Esophagus mucosa (tissue), 1 donor: ENCODE data around the gene MTHFR. TPM values are rescaled to one million over a fixed set of nuclear protein-coding genes. Genes with fewer than 3 reads are reported as not detected.
A peak's percentile ranks its signal among the peaks of the same experiment; 100 is the strongest.
"Not testable (repeated sequence)": the region's sequence is repeated elsewhere in the genome, so short reads cannot be mapped to it uniquely, and the experiment has no call there.

Source experiments
- ATAC-seq: fragments of 200-7000 bp; cut with Tn5 transposase; one replicate; pipeline ENCODE4 v1.9.1; 2020
- total RNA-seq: library from RNA; stranded (reverse); gene quantifications from one replicate; pipeline ENCODE4 v1.2.4, GENCODE V29; 2023
- donor health status: DM: yes; HTN: yes; CAD: no.

MTHFR gene
- total RNA-seq, 1 donor from 2014 or later, result 21.3 TPM

DNA sequence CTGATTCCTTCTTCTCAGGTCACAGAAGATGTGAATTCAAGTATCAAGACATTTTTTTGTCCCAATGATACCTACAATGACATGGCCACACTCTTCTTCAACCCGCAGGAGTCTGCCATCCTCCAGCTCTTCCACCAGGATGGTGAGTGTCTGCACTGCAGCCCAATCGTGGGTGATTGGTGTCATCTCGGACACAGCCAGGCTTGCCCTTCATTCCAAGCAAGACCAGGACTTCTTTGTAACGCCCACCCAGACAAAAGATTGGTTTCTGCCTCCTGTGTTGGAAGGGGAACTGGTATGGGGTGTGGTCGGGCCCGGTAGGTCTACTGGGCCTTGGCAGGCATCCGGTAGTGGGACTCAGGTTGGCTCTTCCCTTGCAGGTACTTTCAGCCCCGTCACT lies 27.7 kb upstream of the MTHFR start:
- ATAC-seq, result no peak

DNA sequence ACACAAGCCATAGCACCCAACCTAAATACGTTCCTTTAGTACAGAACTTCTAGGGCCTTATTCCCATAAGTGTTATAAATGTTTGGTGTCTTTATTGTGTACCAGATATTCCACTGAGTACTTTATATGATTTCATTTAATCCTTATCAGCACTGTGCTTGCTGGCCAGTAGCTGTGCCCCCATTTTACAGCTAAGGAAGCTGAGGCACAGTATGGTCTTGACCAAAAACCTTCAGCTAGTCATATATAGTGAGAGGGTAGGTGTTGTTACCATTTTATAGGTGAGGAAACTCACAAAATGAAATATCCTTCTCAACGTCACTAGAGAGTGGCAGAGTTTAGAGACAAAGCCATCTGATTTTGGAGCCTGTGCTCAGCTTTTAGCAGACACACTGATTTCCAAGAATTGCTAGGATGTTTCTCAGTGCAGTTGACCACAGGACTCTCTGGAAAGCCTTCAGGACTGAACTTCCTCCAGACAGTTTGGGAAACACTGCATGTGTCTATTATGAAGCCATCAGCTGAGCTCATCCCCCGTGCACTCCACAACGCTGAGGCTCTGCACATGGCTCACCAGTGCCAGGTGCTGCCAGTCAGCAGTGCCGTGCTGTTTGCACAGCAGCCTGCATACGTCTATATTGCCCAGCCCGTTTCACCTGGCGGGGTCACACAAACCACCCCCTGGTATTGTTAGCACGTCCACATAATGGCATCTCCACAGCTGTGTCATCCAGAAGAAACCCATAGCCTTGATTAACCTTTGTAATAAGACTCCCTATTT lies 26.4 kb upstream of the MTHFR start:
- ATAC-seq, result no peak

DNA sequence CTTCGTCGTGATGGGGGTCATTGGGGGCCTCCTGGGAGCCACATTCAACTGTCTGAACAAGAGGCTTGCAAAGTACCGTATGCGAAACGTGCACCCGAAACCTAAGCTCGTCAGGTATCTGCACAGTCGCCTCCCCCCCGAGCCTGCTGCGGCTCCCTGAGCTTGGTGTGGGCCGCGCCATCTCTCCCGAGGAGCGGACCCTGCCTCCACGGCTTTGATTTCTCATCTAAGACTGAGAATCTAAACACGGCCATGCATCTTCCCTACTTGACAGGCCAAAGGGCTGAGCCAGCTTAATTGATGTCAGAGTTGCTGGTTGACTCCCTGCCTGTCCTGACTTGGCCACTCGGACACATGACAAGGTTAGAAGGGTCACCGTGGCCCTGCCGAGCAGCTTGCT lies 22.7 kb upstream of the MTHFR start:
- ATAC-seq, result no peak

DNA sequence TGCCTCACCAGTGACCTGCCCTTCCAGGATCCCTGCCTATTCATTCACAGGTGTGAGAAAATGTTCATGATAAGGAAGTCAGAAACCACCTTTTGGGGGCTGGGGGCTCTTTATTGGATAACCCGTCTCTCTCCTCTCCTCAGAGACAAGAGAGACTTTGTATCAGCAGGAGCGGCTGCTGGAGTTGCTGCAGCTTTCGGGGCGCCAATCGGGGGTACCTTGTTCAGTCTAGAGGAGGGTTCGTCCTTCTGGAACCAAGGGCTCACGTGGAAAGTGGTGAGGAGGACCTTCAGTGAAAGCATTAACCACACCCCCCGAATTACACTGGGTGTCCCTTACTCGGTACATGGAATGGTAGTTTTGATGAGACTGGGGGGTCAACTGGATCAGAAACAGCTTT lies 21.2 kb upstream of the MTHFR start:
- ATAC-seq, result no peak

DNA sequence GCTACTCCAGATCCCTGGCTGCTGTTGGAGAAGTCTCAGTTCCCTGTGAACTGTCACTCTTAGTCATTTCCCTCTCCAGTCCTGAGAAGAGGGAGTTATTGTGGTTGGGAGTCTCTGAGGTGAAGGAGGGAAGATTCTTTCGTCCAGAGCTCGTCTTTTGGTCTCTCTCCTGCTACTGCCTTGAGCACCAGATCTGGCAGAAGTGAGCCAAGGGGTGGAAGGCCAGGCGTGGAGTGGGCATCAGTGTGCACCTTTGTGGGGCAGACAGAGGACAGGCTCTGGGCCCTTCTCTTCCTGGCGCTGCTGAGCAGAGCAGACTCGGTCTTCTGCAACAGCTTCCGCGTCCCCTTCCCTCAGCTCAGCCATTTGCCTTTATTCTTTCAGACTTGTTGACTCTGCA lies 19.4 kb upstream of the MTHFR start:
- no peak for ATAC-seq

DNA sequence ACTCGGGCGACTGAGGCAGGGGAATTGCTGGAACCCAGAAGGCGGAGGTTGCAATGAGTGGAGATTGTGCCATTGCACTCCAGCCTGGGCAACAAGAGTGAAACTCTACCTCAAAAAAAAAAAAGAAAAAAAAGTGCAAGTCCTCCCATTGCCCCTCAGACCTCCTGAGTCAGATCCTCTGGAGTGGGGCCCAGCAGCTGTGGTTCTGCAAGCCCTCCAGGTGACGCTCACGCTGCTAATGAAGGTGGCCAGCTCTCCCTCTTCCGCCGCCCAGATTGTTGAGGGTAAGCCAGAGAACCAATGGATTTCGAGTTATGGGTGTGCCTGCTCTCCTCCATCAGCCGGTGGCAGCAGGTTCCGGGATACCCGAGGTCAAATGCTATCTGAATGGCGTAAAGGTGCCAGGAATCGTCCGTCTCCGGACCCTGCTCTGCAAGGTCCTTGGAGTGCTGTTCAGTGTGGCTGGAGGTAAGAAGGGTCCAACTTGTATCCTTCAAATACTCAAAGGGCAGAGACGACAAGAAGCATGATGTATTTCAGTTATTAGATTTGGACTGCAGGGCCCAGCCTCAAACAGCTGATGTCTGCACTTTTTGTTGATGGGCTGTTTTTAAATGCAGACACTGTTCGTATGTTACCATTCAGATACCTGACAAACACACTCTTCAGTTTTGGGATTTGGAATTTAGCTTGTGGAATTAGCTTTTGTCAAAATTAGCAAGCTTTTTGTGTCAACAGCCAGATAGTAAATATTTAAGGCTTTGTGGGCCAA lies 17.8 kb upstream of the MTHFR start:
- no peak for ATAC-seq

DNA sequence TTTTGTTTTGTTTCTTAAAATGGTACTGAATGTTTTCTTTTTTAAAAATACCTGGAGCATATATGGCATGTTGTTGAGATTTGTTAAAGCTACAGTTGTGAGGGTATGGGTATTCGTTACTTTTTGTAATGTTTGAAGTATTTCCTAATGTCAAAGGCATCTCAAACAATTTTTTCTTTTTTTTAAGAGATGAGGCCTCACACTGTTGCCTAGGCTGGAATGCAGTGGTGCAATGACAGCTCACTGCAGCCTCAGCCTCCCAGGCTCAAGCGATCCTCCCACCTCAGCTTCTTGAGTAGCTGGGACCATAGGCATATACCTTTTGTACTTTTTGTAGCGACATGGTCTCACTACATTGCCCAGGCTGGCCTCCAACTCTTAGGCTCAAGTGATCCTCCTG lies 16.3 kb upstream of the MTHFR start:
- ATAC-seq, result no peak

DNA sequence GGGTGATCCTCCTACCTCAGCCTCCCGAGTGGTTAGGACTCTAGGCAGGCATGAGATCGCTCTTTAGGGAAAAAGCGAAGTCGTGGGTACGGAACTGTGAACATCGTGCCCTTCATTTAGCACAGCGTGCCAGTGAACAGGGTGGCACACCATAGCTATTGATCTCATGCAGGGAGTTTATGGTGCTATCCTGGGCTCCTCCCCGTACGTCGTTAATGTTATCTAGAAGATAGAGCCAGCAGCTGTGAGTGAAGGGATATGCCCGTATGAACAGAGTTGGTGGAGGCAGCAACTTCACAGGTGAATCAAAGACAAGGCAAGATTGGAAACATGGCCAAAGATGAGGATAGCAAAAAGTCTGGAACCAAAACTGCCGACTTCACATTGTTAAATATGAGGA lies 11.4 kb upstream of the MTHFR start:
- ATAC-seq, result no peak

DNA sequence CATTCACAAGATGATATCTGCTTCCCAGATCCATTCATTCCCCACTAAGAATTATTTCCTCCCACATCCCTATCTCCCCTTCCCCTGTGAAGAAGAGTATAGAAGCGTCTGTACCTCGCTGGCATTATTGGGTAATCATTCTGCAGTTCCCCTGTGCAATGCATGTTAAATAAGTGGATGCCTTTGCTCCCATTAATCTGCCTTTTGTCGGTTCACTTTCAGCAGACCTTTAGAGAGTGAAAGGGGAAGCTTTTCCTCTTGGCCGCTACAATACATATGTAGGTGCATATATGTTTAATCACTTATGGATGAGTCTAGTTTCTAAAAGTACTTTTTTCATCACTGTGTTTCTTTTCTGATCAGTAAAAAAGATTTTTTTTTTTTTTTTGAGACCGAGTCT lies 7.3 kb upstream of the MTHFR start:
- no peak for ATAC-seq

DNA sequence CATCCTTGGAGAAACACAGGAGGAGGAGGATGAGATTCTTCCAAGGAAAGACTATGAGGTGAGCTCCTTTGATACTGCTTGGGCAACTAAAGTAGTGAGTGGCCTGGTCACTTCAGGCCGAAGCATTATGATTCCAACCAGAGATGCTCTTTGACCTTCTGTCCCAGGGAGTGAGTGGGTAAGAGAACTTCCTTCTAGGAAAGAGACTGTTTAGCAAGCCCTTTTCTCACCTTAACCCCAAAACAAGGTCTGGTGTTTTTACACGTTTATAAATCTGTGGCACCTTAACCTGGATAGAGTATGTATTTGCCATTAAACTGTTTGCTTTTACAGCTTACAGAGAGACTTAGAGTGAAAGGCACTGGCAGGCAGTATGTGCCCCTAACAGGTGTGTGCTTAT lies 1.4 kb upstream of the MTHFR start:
- ATAC-seq, result no peak

DNA sequence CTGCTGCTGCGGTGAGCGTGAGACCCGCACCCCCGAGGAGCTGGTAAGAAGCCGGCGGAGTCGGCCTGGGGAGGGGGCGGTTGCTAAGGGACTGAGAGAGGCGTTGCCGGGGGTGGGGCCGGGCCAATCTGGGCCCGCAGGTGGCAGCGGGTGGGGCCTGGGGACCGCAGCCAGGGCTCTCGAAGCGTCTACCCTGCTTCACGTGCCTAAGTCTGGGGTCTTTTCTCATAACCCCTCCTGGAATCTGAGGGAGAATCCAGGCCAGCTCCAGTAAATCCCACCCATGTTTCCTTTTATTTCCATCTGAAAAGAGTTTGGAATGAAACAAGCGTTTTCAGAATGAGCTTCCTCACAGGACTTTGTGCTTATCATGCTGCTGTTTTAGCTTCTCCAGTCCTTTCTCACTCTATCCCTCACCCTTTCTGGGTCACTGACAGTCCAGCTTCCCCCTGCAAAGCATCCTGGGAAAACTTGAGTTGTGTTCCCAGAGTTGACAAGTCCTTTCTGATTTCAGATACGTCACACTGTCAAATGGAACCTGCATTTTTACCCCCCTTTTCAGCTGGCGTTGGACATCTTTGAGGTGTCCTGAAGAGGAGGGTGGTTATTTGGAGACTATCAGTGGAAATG lies 658 bp upstream of the MTHFR start:
- peak; percentile 53 for ATAC-seq

DNA sequence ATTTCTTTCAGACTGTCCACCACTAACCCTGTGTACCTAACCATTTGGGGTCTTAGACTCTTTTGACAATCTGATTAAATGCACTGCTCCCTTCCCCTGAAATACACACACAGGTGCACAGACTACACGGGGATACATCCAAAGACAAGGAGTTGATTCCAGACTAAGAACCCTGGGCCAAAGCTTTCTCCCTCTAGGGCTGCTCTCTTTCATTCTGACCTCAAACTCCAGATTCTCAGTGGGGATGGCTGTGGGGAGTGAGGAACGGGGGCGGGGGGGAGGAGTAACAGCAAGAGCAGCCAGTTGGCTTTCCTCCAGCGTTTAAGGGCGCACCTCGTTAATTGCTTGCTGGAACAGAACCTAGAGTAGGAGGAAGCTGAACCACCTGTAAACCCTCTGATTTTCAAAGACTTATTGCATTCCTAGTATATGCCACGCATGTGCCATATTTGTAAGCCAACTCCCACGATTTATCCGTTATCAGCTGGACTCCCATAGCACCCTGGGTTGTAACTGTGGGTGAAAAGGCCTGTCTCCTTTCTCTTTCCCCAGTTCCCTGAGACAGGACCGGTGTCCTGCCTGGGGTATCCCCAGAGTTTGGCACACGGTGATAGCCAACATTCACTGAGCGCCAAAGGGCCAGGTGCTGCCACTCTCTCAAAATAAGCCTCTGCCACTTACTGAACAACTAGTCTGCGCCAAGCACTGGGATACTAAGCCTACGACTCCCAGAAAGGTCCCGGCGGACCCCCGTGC lies 920 bp downstream of the MTHFR start:
- ATAC-seq, result peak; percentile 8

DNA sequence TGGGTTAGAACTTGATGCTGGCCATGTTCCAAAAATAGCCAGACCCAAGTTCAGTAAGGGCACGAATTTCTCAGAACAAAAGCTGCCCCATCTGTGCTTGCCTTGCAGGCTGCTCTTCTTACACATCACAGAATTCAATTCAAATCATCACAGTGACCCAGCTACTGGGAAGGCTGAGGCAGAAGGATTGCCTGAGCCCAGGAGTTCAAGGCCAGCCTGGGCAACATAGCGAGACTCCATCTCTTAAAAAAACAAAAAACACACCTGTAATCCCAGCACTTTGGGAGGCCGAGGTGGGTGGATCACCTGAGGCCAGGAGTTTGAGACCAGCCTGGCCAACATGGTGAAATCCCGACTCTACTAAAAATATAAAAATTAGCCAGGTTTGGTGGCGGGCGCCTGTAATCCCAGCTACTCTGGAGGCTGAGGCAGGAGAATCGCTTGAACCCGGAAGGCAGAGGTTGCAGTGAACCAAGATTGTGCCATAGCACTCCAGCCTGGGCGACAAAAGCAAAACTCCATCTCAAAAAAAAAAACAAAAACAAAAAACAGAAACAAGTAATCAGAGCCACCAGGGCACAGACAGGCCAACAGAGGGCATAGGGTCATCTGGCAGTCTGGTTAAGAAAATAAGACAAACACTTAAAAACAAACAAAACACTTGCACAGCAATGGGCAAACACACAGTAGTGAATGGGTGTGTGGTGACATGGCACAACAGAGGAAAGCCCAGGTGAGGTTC lies 1.7 kb downstream of the MTHFR start:
- ATAC-seq, result not testable (repeated sequence)

DNA sequence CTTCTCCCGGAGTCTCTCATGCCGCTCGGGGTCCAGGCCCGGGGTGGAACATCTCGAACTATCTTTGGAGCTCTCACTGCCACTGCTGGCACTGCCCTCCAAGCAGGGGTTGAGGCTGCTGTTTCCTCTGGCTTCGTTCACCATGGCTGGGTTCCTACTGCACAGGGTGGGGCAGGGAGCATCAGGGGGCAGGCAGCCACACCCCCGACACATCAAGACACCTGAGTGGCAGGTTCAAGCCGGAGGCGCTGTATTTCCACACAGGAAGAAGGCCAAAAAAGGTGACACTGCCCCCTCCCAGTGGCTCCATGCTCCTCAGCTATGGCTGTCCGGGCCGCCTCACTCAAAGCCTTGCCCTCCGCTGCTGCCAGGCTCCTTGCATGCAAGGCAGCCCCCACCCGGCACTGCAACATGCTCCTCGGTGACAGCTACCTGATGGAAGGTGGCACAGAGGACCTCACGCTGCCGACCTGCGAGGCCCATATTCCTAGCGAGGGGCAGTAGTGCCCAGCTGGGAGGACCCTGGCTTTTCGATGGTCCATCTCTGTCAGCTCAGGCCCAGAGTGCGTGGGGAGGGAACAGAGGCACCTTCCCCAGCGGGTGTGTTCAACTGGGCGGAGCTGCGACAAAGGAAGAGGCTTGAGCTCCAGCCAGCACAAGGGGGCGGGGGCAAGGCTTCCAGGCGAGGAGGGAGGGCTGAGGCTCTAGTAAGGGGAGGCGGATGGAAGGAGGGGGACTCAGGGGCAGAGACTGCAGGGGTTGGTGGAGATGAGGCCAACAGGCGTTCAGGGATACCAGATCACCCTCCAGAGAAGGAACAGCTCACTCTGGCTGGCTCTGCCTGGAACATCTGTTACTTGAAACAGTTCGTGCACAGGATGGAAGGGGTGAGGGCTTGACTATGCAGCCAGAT lies 2.5 kb downstream of the MTHFR start:
- ATAC-seq, result peak; percentile 14

DNA sequence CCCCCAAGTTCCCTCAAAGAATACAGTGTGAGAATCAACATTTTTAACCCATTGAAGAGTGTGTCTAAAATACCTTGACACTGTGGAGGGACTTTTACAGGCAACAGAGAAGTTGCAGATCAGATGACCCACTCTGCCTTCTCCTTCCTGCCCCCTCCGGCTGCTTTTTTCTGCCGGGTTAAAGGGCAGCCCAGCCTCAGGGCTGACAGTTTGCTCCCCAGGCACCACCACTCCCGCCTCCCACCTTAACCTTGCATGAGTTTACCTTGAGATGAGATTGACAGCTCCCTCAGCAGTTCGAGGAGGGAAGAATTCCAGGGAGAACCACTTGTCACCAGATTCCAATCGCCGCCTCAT lies 3.2 kb downstream of the MTHFR start:
- no peak for ATAC-seq

DNA sequence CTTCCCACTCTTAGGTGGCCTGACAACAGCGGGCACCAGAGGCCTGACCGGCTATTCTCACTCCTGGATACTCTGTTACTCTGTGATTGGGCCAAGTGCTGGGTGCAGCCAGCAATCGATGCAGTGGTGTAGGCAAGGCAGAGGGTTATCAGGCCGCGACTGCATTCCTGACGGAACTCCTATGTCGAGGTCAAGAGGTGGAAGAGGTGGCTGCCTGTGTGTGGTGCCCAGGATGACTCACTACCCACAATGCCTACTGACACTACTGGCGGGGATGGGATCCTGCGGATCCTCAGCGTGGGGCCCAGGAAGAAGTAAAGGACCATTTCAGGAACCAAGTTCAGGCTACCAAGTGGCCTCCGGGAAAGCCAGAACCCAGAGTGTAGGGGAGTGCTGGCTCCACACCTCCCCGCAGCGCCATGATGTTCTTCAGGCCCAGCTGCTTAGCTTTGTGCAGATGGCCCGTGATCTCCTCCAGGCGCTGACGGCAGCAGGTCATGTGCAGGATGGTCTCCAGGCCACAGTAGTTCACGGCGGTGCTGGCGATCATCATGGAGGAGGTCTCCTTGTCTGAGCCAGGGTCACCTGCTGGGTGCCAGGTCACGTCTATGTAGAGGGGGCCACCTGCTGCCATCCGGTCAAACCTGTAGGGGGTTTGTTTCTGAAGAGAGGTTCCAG lies 4.9 kb downstream of the MTHFR start:
- ATAC-seq, result no peak

DNA sequence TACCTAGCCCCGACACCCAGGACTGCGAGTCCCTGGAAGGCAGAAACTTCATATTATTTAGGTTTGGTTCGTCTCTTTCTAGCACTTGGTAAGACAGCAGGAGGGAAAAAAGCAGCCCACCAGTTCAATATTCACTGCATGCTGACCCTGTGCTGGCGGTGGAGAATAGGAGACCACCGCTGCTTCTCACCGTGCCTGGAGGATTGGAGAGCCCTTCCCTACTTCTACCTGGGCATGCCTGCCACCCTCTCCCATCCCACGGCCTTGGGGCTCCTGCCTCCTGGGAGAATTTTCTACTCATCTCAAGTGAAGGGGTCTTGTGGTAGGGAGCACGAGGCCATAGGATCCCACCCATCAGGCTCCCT lies 5.4 kb downstream of the MTHFR start:
- ATAC-seq, result no peak

DNA sequence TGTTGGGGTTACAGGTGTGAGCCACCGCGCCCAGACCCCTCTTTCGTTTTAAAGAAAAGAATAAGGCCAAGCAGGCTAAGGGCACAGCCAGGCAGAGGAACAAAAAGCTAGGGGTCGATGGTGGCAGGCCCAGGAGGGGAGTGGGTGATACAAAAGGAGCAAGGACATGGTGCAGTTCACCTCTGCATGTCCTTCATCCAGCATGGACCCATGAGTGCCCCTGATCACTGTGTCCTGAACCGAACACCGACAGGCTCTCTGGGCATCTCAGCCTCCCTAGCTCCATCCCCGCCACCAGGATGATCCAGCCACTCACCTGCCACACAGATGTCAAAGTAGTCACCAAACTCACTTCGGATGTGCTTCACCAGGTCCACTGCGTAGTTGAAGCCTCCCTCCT lies 5.9 kb downstream of the MTHFR start:
- no peak for ATAC-seq

DNA sequence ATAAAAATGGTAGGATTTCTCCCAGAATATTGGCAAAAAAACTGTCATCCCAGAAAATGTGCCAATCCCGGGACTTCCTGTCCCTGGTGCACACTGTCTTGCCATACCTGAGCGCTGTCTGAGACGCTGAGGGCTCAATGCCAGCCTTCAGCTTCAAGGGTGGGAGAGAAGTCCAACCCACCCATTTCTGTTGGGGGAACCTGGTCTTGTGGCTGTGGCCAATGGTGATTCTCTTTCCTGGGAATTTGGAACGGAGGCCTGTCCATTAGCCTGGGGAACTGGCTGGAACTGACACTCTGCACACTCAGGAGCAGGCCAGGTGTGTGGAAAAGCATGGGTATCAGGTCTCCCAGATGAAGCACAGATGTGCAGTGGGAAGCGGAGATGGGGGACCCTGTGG lies 6.7 kb downstream of the MTHFR start:
- no peak for ATAC-seq

DNA sequence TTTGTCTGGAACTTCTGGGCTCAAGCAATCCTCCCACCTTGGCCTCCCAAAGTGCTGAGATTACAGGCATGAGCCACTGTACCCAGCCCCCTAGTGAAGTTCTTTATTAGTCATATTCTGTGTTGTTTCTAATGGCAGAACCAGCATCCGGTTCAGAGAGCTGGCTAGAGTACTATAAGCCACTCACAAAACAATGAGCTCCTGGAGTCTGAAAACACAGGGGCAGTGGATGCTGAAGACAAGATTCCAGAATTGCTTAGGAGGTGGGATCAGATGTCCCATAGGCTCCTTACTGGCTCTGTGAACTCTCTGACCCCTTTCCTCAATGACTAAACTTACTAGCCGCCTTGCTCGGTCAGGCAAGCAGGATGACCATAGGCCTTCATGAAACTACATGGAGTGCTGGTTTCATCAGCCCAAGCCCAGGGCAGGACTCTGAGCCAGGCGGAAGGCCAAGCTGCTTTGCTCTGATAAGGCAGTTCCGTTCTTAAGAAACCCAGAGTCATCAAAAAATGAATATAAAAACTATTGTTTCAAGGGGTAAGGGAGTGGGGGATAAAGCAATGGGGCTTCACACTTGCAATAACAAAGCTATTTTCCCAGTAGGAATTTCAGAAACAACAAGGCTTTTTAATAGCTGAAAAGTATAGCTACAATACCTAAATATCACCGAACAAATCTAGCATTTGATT lies 8.1 kb downstream of the MTHFR start:
- ATAC-seq, result no peak
